HCEC 1CT (cell line): Measurements from ENCODE around the gene PDE4DIP.
"Not testable (repeated sequence)": the region's sequence is repeated elsewhere in the genome, so short reads cannot be mapped to it uniquely, and the experiment has no call there.

ENCODE experiments used
- DNase-seq: peaks from one replicate; pipeline ENCODE4 v3.0.0-alpha.2; 2017

Gene PDE4DIP

DNA sequence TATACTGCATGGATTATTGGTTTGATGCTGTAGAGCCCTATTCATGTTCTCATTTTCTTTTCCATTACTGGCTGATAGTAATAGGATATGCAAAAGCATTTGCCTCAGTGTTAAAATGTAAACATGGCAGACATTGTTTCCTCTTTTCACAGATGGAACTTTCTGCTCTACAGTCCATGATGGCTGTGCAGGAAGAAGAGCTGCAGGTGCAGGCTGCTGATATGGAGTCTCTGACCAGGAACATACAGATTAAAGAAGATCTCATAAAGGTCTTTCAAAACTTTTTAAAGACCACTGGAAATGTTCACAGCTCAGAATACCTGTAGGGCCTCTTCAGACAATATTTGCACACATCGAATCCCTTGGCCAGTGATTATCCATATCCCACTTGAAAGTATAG, 133.6 kb downstream of the PDE4DIP start:
- not testable (repeated sequence) for DNase-seq

DNA sequence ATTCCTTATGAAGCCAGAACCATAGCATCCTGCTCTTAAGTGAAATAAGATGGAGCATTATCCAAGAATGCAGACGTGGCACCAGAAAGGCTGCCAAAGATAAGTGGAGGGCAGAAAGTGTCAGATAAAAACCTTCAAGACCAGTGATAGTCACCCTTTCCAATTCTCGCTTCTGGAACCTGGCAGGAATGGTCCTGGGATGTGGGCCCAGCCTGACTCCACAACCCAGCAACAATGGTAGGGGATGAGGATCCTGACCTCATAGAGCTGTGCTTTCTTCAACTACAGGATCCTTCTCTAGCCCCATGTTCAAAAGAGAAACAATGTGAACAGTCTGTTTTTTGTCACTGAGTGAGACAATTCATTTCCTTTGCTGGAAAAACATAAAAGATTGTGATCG, 145.2 kb downstream of the PDE4DIP start:
- not testable (repeated sequence) for DNase-seq

DNA sequence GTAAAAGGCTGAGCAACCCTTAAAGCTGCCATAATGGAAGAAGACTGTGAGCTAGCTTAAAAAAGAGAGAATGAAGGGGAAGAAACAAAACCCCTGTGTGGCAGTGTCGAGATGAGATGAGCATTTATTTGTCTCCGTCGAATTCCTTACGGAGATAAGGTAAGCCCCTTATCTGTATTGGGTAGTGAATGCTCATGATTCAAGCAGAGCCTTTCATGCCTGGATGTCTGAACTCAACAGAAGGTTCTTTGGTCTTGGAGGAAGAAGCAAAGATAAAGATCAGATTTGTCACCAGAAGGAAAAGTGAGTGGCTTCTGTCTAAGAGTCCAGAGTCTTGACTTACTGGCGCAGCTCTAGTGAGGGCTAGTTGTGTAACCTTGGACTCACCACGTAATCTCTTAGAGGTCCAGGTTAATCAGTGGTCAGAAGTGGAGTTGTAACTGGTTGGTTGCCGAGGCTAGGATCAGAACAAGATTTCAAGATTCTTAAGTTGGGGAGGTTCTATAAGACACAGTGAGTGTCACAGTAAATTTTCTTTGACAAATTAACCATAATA, 146.1 kb downstream of the PDE4DIP start:
- DNase-seq = not testable (repeated sequence)

DNA sequence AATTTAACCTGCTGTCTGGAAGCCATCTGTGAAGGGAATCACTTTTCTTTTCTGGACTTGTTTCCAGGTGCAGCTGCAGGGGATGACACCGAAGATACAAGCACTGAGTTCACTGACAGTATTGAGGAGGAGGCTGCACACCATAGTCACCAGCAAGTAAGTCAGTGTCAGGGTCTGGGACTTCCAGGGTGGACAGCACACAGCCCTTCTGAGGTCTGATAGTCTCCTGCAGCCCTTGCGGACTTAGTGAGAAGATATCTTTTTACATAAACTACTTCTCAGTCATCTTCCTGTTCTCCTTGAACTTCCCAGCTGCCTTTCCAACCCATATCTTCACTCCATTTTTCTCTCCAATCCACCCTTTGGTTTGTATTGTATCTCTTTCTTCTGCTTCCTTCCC, 147.6 kb downstream of the PDE4DIP start:
- not testable (repeated sequence) for DNase-seq

DNA sequence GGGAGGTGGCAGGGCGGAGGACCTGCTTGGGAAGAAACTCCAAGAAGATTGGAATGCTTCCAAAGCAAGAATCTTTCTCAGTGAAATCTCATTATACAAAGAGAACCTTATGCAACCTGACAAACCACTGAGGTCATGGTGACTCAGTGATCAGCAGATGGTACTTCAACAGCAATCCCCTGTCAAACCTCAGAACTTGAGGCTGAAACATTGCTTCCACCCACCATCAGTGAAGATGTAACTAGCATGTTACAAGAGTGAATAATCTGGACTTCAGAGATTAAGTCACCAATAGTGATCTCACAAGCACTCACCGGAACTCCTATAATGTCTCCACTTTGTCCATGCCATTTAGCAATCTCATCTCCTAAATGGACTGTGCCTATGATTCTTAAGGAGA, 148.1 kb downstream of the PDE4DIP start:
- not testable (repeated sequence) for DNase-seq

DNA sequence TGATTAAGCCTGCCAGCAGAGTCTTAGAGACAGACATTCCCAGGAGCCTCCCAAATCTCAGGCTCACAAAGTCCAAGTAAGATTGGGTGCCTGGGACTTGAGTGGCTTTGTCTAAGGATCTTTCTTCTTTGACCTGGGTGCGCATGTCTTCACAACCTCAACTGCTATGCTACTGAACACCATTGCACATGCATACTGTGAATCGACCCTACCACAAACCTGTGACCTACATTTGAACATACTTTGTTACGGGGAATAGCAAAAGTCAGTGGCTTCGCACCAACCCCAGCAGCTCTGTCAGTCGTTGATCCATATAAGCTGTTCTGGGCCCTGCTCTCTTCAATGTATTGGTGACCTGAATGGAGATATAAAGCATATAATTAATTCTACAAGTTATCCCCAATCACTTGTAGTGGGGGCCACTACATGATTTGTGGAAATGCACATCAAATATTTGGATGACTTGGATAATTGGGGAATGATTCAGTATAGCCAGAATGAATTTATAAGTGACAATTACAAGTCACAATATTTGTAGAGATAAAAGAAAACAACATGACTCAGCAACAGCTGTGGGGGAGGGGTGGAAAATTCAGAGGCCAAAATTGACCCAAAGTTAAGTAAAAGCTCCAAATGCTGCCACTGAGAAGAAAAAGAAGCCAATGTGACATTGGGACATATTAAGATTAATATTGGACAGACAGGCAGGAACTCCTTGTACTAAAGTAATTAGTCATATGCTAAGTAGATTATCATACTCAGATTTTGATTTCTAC, 152.4 kb downstream of the PDE4DIP start:
- not testable (repeated sequence) for DNase-seq

DNA sequence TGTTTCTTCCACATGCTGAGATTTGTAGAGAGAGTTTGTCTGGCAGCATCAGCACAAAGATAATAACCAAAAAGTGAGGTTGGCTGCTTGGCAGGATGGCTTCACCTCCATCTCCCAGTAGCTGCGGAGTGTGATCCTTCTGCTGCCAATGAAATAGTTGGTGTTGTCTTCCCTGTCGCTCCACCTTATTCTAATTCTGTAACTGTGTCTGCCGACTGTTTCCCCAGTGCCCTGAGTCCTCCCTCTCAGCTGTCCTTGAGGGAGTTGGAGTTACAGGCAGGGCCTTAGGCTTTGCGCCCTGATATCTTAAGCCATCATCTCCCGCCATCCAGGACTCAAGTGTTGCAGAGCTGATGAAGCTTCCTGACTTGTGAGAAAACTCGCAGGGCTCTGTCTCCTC, 153.2 kb downstream of the PDE4DIP start:
- DNase-seq = not testable (repeated sequence)

DNA sequence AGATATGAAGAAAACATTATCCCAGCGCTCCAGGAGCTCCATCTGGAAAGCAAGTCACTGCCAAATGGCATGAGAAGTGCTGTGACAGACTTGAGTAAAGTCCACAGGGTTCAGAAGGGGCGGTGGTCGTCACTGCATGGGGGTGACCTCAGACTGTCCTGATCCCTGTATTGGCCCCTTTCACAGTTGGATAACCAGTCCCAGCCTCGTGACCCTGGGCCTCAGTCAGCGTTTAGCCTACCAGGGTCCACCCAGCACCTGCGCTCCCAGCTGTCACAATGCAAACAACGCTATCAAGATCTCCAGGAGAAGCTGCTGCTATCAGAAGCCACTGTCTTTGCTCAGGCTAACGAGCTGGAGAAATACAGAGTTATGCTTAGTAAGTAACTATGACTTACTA, 158.4 kb downstream of the PDE4DIP start:
- not testable (repeated sequence) for DNase-seq

DNA sequence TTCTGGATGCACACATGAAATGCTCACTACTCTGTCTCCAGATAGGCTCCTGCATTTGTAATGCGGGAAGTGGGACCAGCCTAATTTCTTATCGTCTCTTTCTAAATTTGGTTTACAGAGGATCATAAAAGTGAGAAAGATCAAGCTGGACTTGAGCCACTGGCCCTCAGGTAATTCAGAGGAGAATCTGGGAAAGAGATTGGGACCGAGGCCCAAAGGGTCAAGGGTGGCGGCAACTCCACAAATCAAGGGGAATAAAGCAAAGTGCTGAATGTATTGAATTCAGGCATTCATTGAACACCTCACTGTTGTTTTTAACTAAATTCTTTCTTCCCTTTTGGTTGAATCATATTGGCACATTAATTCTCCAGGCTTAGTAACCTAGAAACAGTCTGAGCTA, 164.1 kb downstream of the PDE4DIP start:
- not testable (repeated sequence) for DNase-seq

DNA sequence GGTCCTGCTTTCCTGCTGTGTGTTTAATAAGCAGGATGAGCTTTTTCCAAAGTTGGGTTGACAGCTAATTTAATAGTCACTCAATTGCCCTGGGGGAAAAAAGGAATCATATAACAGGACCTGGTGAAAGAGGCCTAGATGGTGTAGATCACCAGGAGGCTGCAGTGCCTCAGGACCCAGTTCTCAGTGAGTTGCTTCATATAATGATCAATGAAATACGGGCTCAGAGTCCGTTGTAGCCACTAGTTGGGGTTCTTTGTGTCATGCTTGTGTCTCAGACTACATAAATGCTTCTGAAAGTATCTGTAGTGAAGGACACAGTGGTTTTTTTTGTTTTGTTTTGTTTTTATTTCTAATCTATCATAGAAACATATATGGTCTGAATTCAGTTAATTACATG, 164.5 kb downstream of the PDE4DIP start:
- DNase-seq = not testable (repeated sequence)

DNA sequence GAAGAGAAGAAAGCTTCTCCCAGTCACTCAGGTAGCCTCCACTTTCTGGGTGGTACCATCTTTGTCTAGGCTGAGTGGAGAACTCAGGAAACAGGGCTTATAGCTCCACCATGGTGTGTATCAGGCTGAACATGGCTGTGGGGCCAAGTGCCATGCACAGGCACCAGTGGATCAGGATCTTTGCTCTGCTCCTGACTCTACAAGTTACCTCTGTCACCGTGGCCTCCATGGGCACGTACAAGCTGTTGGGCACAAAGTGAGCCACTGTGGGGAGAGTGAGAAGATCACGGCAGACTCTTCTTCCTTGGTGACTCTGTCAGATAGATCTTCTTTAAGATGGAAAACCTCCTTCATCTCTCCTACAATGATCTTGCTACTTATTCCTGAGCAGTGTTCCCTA, 165.5 kb downstream of the PDE4DIP start:
- DNase-seq = not testable (repeated sequence)

DNA sequence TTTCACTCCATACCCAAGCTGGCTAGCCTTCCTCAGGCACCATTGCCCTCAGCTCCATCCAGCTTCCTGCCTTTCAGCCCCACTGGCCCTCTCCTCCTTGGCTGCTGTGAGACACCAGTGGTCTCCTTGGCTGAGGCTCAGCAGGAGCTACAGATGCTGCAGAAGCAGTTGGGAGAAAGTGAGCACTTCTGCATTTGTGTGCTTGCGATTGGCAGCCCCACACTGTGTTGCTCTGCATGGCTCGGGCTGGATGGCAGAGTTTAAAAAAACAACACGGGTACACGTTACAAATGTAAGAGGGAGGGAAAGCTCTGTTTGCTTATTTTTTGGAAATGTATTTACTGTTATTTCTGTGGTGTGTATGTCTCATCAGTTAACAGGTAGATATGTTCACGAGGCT, 168.4 kb downstream of the PDE4DIP start:
- not testable (repeated sequence) for DNase-seq

DNA sequence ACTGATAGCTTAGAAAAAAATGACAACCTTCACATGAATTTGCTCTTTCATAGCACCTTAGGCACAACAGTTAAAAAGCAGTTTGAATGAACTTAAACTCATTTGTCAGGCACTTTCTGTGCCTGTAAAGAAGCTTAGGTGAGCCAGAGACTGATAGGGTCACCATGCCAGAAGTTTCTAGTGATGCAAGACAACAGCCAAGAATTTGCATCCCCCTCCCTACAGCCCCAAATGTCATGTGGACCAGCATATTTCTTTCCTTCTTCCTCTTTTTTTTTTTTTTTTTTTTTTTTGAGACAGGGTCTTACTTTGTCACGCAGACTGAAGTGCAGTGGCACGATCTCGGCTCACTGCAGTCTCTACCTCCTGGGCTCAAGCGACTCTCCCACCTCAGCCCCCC, 169.3 kb downstream of the PDE4DIP start:
- not testable (repeated sequence) for DNase-seq

DNA sequence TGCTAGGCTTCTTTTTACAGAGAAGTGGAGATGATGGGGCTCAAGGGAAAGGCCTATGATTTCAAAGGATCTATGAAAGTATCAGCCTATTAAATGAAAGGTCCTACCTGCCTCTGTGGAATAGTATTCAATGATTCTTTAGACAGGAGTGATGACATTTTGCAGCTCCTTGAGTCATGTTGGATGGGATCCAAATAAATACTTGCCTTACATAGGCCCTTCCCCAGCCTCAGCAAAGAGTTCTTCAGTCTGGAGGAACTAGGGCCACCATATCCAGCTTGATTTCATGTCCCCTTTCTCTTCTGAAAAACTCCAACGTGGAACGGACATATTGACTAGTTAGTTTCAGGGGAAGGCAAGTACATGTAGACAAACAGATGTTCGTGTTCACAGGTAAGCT, 171.3 kb downstream of the PDE4DIP start:
- DNase-seq = not testable (repeated sequence)

DNA sequence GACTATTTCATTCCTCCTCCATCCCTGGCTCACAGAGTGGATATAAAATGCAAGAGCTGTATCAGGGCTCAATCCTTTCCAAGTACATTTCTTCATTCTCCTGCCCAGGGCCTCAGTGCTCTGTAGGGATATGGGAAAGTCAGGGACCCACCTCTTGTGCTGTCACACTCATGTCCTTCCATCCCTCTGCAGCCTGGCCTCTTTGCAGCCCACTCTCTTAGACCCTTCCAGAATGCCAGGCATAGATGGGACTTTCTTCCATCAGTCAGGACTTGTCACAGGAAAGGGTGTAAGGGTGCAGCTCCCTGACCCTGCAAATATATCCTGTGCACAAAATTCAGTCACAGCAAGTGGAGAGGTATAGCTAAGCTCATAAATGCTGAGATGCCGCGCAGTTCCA, 172.4 kb downstream of the PDE4DIP start:
- DNase-seq = not testable (repeated sequence)

DNA sequence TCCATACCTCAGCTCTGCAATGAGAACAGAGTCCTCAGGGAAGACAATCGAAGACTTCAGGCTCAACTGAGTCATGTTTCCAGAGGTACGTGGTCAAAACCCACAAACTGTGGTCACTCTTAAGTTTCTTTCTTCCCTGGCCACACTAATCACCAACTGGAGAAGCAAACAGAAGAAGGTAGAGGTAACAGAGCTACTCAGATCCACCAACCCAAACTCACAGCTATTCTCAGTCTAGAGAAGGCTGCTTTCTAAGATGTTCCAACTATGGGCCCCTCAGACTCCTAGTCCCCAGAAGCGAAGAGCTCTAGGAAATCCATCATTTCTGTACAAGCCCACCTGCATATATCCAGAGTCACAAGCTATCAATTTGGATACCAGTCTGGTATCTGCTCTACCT, 174.3 kb downstream of the PDE4DIP start:
- DNase-seq = not testable (repeated sequence)

DNA sequence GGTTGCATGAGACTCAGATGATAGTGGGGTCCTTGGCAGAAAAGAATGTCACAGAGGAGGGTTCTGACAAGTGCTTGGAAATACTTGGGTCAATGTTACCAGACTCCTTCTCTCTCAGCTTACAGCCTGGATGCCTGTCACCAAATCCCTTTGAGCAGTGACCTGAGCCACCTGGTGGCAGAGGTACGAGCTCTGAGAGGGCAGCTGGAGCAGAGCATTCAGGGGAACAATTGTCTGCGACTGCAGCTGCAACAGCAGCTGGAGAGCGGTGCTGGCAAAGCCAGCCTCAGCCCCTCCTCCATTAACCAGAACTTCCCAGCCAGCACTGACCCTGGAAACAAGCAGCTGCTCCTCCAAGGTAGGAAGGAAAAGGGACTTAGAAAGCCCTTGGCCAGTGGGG, 180.1 kb downstream of the PDE4DIP start:
- DNase-seq = not testable (repeated sequence)

DNA sequence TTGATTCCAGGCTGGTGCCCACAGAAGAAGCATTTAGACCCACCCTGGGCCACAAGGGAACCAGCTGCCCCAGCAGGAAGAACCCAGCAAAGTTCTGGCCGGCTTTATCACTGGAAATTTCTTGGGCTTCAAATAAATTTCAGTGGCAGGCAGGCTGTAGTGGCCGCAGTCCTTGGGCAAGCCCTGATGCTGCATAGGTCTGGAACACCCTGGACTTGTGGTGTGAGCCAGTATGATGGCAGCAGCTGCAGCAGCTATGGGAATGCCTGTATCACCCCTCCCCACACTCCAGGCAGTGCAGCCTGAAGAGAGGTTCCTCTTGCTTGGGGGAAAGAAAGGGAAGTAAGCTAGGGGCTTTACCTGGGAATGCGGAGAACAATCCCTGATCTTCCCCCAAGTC, 189.7 kb downstream of the PDE4DIP start:
- not testable (repeated sequence) for DNase-seq

DNA sequence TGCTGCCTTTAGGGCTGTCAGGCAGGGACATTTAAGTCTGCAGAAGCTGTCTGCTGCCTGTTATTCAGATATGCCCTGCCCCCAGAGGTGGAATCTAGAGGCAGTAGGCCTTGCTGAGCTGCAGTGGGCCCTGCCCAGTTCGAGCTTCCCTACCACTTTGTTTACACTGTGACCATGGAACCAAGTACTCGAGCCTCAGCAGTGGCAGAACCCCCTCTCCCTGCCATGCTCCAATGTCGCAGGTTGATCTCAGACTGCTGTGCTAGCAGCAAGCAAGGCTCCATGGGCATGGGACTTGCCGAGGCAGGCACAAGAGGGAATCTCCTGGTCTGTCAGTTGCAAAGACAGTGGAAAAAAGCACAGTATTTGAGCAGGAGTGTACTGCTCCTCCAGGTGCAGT, 198.8 kb downstream of the PDE4DIP start:
- not testable (repeated sequence) for DNase-seq

DNA sequence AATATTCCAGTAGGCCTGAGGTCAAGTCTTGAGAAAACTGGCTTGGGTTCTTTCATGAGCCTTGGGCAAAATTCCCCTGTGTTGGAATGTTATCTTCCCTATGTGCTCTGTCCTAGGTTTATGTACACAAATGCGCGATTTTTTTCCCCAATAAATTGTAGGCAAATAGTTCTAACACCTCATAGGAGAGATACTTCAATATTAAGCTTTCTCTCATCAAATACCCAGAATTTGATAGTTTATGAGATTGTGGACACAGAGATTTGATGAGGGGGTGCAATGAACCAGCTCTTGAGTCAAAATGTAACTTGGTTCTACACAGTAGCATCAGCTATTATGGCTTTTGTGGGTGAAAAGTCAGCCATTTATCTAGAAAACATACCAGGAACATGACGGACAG, 220.4 kb downstream of the PDE4DIP start:
- not testable (repeated sequence) for DNase-seq

DNA sequence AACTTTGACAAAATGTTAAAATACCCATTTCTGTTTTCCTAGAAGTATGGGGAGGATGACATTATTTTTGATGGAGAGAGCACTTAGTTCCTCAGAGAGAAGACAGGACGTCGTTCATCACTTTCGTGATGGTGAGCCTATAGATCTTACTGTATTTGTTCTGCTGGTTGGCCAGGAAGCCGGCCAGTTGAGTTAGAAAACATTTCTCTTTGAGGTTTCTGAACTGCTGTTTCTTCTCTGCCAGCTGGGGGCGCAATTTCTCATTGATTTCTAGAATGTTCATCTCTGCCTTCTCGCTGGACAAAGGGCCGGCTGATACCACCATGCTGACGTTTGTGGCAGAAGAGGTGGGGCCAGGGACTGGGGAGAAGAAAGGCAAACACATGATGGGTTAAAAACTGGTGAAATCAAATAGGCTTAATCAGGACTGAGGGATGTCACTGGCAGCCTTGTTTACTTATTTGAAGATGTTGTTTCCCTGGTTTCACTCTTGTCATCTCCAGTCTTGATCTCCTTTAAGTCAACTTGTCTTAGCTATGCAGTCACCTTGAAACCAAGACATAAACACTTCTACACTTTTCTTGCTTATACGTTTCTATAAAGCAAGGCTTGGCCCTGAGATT, 231.4 kb downstream of the PDE4DIP start:
- not testable (repeated sequence) for DNase-seq
